Measurements from ENCODE around the gene INSC. TPM values are rescaled to one million over a fixed set of nuclear protein-coding genes. Genes with fewer than 3 reads are reported as not detected.

The INSC gene
- total and polyA plus RNA-seq, 2 experiments from 2014 or later: 0.10 TPM; not detected in 1

DNA sequence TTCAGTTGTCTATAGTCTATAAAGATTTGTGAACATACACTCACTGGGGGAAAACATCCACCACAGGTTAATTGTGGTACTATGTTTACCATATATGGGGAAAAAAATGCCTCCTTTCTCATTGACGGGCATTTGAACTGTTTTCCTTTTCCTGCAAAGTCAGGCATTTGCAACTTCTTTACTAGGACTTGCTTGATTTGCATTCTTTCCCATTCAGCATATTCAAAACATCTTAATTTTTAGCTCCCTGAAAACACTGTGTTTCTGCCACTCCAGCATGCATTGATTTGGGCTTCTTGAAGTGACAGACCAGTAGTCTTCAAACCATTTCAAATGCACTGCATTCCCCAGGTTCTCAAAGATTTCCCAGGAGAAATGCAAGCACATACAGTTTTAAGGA lies 67.6 kb downstream of the INSC start:
- DNase-seq (ENCODE audit: low spot score): no peak
- H3K4me1 ChIP-seq (ENCODE audit: insufficient read depth): peaks cover 5% of the 10 kb centered on the region
- no peaks in the 10 kb centered on the region for H3K9me2 ChIP-seq (replicated peaks; ENCODE audit: insufficient read depth)
- WGBS (ENCODE audit: low lambda C conversion rate, missing lambda C conversion rate): 86% methylated on average over 1 of the region's 1 CpG
- no peaks in the 10 kb centered on the region for H3K36me3 ChIP-seq (replicated peaks; ENCODE audit: insufficient read depth, low read depth)
- no peak overlapping the region for H3K27ac ChIP-seq
- no peak overlapping the region for H2AFZ ChIP-seq
- TF ChIP-seq, protein P1, sequence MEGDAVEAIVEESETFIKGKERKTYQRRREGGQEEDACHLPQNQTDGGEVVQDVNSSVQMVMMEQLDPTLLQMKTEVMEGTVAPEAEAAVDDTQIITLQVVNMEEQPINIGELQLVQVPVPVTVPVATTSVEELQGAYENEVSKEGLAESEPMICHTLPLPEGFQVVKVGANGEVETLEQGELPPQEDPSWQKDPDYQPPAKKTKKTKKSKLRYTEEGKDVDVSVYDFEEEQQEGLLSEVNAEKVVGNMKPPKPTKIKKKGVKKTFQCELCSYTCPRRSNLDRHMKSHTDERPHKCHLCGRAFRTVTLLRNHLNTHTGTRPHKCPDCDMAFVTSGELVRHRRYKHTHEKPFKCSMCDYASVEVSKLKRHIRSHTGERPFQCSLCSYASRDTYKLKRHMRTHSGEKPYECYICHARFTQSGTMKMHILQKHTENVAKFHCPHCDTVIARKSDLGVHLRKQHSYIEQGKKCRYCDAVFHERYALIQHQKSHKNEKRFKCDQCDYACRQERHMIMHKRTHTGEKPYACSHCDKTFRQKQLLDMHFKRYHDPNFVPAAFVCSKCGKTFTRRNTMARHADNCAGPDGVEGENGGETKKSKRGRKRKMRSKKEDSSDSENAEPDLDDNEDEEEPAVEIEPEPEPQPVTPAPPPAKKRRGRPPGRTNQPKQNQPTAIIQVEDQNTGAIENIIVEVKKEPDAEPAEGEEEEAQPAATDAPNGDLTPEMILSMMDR (IDR thresholded peaks at IDR 0.05; ENCODE audit: poor library complexity): no peak
- TF ChIP-seq EZH2 (IDR thresholded peaks at IDR 0.05; ENCODE audit: borderline replicate concordance) (no peak), EZH2phosphoT487 (IDR thresholded peaks at IDR 0.05; ENCODE audit: low read depth, severe bottlenecking, unreplicated experiment) (no peak)
- no peaks in the 10 kb centered on the region for H3K9me3 ChIP-seq (ENCODE audit: low read depth)
- H3K4me2 ChIP-seq: no peak overlapping the region
- no peaks in the 10 kb centered on the region for H3K79me2 ChIP-seq
- H4K20me1 ChIP-seq (ENCODE audit: insufficient read depth, poor library complexity, severe bottlenecking): no peaks in the 10 kb centered on the region
- H3K4me3 ChIP-seq: no peak overlapping the region
- H3K27me3 ChIP-seq: no peaks in the 10 kb centered on the region

GRCh38 chr11:15185021-15185420 lies 70.3 kb downstream of the INSC start:
- Histone ChIP-seq H3K27ac (no peak overlapping the region), H2AFZ (no peak overlapping the region), H3K4me1 (ENCODE audit: insufficient read depth) (no peaks in the 10 kb centered on the region), H3K36me3 (replicated peaks; ENCODE audit: insufficient read depth, low read depth) (no peaks in the 10 kb centered on the region), H3K27me3 (no peaks in the 10 kb centered on the region), H3K4me2 (no peak overlapping the region), H4K20me1 (ENCODE audit: insufficient read depth, poor library complexity, severe bottlenecking) (no peaks in the 10 kb centered on the region), H3K4me3 (no peak overlapping the region), H3K9me3 (ENCODE audit: low read depth) (no peaks in the 10 kb centered on the region), H3K79me2 (no peaks in the 10 kb centered on the region), H3K9me2 (replicated peaks; ENCODE audit: insufficient read depth) (no peaks in the 10 kb centered on the region)
- DNase-seq (ENCODE audit: low spot score): no peak
- TF ChIP-seq EZH2 (IDR thresholded peaks at IDR 0.05; ENCODE audit: borderline replicate concordance) (no peak), EZH2phosphoT487 (IDR thresholded peaks at IDR 0.05; ENCODE audit: low read depth, severe bottlenecking, unreplicated experiment) (no peak)
- TF ChIP-seq, protein P1 (IDR thresholded peaks at IDR 0.05; ENCODE audit: poor library complexity): no peak
- 92% methylated on average over 1 of the region's 1 CpG for WGBS (ENCODE audit: low lambda C conversion rate, missing lambda C conversion rate)

DNA sequence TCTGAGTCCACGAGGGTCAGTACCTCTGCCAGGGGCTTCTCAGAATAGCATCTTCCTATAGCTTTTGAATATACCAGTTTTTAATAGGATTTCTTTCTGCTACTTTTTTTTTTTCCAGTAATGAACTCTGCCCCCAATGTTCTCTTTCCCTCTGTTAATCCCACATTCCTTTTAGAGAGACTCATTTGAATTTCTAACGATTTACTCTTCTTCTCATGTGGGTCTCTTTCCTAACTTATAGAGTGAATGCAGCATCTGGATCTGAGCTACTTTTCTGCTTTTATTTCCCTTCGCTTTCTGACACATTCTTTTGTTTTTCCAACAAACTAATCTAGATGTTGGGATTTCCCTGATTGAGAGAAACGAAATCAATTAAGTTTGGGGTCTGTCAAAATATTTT lies 71.4 kb downstream of the INSC start:
- Histone ChIP-seq H4K20me1 (ENCODE audit: insufficient read depth, poor library complexity, severe bottlenecking) (no peaks in the 10 kb centered on the region), H3K79me2 (no peaks in the 10 kb centered on the region), H3K9me2 (replicated peaks; ENCODE audit: insufficient read depth) (no peaks in the 10 kb centered on the region), H3K4me3 (no peak overlapping the region), H3K27me3 (no peaks in the 10 kb centered on the region), H3K4me2 (no peak overlapping the region), H3K36me3 (replicated peaks; ENCODE audit: insufficient read depth, low read depth) (no peaks in the 10 kb centered on the region), H3K4me1 (ENCODE audit: insufficient read depth) (no peaks in the 10 kb centered on the region), H3K27ac (no peak overlapping the region), H2AFZ (no peak overlapping the region), H3K9me3 (ENCODE audit: low read depth) (no peaks in the 10 kb centered on the region)
- no peak for DNase-seq (ENCODE audit: low spot score)
- WGBS (ENCODE audit: low lambda C conversion rate, missing lambda C conversion rate): 77% methylated on average over 4 of the region's 4 CpGs
- TF ChIP-seq, protein P1 (IDR thresholded peaks at IDR 0.05; ENCODE audit: poor library complexity): no peak
- TF ChIP-seq EZH2phosphoT487 (IDR thresholded peaks at IDR 0.05; ENCODE audit: low read depth, severe bottlenecking, unreplicated experiment): no peak
- TF ChIP-seq EZH2 (IDR thresholded peaks at IDR 0.05; ENCODE audit: borderline replicate concordance): no peak

DNA sequence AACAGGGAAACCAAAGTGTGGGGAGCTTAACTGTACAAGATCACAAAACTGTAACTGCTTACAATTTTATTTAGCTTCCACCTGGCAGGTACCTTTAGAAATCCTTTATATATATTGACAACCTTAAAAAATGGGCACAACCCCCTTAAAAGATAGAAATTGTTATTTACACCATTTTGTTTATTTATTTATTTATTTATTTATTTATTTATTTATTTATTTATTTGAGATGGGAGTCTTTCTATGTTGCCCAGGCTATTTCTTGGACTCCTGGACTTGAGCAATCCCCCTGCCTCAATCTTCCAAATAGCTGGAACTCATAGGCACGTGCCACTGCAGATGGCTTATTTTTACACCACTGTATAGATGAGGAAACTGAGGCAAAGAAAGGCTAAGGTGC lies 74.5 kb downstream of the INSC start:
- Histone ChIP-seq H3K9me3 (ENCODE audit: low read depth) (no peaks in the 10 kb centered on the region), H3K4me1 (ENCODE audit: insufficient read depth) (no peaks in the 10 kb centered on the region), H3K4me2 (no peak overlapping the region), H3K36me3 (replicated peaks; ENCODE audit: insufficient read depth, low read depth) (no peaks in the 10 kb centered on the region), H3K27me3 (no peaks in the 10 kb centered on the region), H3K4me3 (no peak overlapping the region), H3K9me2 (replicated peaks; ENCODE audit: insufficient read depth) (no peaks in the 10 kb centered on the region), H3K27ac (no peak overlapping the region), H2AFZ (no peak overlapping the region), H3K79me2 (no peaks in the 10 kb centered on the region), H4K20me1 (ENCODE audit: insufficient read depth, poor library complexity, severe bottlenecking) (no peaks in the 10 kb centered on the region)
- whole genome bisulfite sequencing (ENCODE audit: low lambda C conversion rate, missing lambda C conversion rate): 96% methylated on average over 1 of the region's 1 CpG
- DNase-seq (ENCODE audit: low spot score): no peak
- TF ChIP-seq, protein P1 (IDR thresholded peaks at IDR 0.05; ENCODE audit: poor library complexity): no peak
- TF ChIP-seq EZH2 (IDR thresholded peaks at IDR 0.05; ENCODE audit: borderline replicate concordance): no peak
- TF ChIP-seq EZH2phosphoT487 (IDR thresholded peaks at IDR 0.05; ENCODE audit: low read depth, severe bottlenecking, unreplicated experiment): no peak
